OCI-LY7 (cell line): ENCODE measurements around the gene PPP1R12C.

Experiments used
- EZH2phosphoT487 ChIP-seq: fragments of 200-600 bp; sonication (generic); IDR thresholded peaks from 2 replicates; pipeline ENCODE4 v1.6.1; 2018; ENCODE audit warnings: low read depth, borderline replicate concordance, mild to moderate bottlenecking, mixed run types, antibody characterized with exemption, low read length, moderate library complexity, mixed read lengths
- TF ChIP-seq, protein P1 (sequence below): fragments of 200-600 bp; sonication (generic); conservative IDR thresholded peaks from 2 replicates; pipeline ENCODE4 v1.5.1; 2014; ENCODE audit warnings: mild to moderate bottlenecking, antibody characterized with exemption, low read length, moderate library complexity, mixed read lengths

DNA sequence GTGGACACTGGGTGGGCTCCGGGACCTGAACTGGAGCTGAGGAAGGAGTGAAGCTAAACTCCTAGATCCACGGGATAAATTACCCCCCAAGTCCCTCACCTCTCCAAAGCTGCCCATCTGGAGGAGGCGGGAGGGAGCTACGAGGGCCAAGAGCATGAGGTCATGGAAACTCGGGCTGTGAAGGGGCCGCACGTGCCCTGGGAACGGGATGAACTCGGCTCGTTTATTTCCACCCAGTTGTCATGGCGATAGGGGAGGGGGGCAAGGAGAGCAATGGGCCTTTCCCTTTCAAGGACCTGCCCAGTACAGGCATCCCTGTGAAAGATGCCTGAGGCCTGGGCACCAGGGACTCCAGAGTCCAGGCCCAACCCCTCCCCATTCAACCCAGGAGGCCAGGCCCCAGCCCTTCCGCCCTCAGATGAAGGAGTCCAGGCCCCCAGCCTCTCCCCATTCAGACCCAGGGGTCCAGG, 3.8 kb downstream of the PPP1R12C start:
- TF ChIP-seq EZH2phosphoT487: no peak
- TF ChIP-seq, protein P1, sequence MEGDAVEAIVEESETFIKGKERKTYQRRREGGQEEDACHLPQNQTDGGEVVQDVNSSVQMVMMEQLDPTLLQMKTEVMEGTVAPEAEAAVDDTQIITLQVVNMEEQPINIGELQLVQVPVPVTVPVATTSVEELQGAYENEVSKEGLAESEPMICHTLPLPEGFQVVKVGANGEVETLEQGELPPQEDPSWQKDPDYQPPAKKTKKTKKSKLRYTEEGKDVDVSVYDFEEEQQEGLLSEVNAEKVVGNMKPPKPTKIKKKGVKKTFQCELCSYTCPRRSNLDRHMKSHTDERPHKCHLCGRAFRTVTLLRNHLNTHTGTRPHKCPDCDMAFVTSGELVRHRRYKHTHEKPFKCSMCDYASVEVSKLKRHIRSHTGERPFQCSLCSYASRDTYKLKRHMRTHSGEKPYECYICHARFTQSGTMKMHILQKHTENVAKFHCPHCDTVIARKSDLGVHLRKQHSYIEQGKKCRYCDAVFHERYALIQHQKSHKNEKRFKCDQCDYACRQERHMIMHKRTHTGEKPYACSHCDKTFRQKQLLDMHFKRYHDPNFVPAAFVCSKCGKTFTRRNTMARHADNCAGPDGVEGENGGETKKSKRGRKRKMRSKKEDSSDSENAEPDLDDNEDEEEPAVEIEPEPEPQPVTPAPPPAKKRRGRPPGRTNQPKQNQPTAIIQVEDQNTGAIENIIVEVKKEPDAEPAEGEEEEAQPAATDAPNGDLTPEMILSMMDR: no peak
